NCI-H2107 treated with DMSO at 0.1 percent for 48 hours (cell line): Measurements from ENCODE around the gene OSBPL2.

Source experiments
- DNase-seq: peaks from one replicate; lab custom pipeline; 2025; ENCODE audit not compliant: unreplicated experiment; lab: John Stamatoyannopoulos, UW

Gene OSBPL2

DNA sequence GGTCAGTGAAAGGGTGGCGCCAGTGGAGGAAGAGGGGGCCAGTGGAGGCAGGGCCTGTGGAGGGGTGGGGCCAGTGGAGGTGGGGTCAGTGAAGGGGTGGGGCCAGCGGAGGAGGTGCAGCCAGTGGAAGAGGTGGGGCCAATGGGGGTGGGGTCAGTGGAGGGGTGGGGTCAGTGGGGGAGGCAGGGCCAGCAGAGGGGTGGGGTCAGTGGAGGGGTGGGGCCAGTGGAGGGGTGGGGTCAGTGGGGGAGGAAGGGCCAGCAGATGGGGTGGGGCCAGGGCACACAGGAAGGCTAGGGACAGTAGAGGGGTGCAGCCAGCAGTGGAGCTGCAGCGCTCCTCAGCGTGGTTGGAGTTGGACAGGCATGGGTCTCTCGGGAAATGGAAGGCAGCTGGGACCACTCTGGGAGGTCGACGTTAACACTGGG lies 83.2 kb downstream of the OSBPL2 start:
- no peak for DNase-seq

DNA sequence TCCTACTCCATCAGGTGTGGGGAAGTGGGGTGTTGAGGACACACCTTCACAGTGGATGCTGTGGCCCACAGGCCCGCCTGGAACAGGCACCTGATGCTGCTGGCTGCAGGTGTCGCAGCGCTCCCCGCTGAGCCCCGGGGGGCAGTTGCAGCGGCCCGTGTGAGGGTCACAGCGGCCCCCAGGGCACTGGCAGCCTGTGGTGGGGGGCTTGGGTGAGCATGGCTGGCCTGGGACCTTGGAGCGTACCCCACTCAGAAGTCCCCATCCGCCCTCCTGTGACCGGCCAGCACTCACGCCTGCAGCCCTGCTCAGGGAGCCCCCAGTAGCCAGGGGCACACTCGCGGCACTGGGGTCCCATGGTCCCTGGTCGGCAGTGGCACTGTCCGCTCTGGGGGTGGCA lies 83.7 kb downstream of the OSBPL2 start:
- no peak for DNase-seq

DNA sequence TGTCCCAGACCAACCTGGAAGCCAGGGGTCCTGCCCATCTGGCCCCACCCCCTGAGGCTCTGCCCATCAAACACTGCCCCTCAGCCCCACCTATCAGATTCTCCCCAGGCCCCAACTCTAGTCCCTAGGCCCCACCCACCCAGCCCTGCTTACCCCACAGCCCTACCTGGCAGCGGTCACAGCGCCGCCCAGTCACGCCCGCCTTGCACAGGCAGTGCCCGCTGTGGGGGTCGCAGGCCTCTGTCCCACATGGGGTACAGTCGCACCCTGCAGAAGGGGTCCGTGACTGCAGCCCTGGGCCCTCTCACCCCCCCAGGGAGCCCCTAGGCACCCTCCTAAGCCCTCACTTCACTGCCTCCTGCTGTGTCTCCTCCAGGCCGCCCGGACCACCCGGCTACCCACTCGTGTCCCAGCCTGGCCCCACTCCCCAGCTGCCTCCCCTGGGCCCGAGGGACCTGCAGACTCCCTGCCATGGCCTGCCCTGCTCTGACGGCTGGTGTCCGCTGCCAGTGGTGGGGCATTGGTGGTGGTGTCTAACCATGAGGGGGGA lies 84.2 kb downstream of the OSBPL2 start:
- no peak for DNase-seq

DNA sequence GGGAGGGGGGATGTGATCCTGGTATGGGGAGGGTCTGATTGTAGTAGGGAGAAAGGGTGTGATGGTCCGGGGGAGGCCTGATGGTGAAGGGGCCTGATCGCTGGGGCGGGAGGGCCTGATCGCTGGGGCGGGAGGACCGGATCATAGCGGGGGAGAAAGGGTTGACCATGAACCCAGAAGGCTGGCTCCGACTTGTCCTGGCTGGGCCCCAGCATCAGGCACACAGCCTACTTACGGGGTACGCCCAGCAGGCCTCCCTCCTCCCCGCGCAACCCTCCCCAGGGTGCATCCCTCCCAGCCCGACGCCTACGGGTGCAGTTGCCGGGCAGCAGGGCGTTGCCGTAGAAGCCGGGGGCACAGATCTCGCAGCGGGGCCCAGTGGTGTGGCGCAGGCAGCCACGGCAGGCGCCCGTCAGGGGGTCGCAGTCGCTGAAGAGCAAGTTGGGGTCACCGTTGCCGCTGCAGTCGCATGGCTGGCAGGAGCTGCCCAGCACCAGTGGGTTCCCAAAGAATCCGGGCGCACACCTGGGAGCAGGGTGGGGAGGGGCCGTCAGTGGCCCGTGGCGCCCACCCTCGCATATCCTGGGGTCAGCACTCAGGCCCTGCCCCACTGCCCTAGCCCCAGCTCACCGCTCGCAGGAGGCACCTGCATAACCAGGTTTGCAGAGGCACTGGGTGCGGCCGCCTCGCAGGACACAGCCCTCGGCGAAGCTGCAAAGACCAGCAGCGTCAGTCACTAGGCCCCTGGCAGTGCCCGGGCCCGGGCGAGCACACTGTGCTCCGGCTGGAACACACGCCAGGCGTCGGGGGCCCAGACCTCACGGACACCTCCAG lies 85.0 kb downstream of the OSBPL2 start:
- DNase-seq: no peak

DNA sequence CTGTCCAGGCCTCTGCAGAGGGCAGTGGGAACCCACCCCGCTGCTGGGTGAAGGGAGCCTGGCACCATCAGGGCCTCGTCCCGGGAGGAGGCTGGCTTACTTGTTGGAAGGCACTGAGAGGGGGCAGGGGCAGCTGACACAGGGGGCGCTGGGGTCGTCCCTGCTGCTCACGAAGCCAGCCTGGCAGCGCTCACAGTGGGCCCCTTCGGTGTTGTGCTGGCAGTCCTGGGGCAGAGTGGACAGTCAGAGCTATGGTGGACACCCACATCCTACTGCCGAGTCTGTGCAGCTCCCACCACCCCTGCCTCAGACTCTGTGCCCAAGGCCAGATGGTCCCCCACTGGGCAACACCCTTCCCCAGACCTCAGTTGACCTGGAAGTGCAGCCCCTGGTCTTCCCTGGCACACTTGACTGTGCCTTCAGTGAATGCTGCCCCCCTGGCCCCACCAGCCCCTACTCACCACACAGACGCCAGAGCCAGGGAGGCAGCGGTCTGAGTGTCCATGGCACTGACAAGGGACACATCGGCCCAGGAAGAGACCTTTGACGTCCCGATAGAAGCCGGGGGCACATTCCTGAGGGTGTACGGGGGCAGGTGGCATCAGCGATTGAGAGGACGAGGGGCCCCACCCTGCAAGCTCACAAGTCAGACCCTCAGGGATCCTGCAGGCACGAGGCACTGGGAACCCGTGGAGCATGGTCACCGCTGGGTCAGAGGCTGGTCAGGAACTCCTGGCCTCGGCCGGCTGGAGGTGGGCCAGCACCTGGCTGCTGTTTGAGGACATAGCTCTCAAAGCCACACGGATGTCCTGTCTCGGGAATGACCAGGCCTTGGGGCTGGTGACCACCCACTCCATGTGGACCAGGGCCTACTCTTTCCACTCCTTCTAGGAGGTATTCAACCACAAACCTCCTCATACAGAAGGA lies 85.9 kb downstream of the OSBPL2 start:
- DNase-seq: no peak

DNA sequence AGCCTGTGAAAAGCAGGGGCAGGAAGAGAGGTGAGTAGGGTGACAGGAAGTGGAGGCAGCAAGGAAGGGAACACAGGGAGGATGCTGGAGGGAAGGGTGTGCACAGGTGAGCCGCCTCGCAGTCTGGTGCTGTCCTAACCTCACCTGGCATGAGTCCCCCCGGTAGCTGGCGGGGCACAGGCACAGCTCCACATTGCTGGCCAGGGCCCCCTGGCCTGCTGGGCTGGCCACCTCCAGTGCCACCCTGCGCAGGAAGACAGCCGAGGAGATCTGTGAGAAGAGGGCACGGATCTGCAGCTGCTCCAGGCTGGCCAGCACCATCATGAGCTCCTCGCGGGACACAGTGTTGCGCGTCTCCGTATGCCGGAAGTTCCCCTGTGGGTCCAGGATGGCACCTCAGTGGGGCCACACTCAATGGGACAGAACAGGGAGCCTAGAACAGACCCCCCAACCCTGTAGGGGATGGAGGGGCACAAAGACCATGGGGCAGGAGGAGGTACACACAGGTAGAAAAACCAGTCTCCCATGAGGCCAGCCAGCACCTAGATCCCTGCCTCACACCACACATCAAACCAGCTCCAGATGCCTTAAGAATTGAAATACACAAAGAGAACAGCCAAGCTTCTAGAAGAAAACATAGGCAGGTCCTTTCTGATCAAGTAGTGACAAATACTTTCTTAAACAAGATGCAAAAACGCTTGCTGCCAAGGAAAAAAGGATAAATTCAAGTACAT lies 87.0 kb downstream of the OSBPL2 start:
- no peak for DNase-seq

DNA sequence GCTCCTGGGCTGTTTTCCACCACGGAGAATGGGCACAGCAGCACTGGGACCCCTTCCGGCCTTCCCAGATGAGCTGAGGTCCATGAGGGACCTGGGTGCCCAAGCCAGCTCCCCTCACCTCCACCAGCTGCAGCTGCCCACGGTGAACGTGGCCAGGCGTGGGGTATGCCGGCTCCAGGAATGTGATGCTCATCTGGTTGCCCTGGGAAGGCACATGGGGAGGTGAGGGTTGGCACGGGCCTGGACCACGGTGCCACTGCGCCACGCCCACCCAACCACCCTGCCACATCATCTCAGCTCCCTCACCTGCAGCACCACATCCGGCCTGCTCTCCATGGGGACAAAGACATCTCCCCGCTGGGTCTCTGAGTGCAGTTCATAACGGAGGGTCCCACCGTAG lies 88.2 kb downstream of the OSBPL2 start:
- no peak for DNase-seq

DNA sequence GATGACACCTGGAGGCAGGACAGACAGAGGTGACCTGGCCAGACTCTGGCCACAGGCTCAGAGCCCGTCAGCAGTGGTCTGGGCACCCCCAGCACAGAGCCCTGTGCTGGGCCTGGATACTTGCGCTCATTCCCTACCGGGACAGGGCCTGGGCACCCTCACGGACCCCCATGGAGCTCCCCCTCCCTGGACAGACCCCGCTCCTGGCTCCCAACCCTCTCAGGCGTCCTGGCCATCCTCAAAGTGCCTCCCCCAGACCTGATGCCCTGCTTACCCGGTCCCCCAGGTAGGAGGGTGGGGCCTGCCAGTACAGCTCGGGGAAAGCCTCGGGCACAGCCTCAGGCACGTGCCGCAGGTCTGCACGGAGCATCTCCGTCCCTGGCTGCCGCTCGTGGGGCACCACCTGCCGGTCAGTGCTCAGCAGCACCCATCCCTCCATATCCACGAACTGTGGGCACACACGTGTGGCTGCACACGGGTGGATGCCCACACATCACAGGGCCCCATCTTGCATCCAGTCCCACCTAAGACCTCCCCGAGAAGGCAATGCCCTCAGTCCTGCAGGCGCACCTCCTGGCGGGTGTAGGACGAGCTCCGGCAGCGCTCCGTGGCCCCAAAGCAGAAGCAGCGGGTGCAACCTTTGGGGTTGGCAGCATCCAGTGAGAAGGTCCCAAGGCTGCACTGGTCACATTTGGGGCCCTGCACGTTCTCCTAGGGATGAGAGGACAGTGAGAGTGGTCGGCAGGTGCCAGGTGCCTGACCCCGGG lies 88.8 kb downstream of the OSBPL2 start:
- DNase-seq: no peak

DNA sequence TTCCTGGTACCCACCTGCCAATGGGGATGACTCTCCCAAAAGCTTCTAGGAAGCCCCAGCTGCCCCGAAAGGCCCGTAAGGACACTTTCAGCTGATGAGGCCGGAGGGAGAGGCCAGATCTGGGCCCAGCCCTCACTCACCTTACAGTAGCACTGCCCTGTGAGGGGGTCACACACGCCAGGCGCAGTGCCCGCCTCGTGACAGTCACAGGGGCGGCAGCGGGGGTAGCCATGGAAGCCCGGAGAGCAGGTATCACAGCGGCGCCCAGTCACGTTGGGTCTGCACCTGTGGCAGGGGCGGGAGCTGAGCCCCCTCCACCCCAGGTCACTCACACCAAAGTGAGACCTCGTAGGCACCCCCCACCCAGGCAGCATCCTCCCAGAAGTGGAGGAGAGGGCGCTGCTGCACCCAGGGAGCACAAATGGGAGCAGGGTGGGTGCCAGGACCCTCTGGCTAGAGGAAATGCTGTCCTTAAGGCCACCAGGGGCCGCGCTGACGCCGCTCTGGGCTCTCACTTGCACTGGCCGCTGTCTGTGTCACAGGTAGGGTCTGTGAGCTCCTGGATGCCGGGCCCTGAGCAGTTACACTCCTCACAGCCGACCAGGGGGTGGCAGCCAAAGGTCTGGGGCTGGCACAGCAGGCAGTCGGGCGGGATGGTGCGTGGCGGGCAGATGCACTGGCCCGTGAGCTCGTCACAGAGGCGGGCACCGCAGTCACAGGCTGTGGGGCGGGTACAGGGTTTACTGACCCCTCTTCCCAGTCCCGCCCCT lies 89.6 kb downstream of the OSBPL2 start:
- DNase-seq: no peak

DNA sequence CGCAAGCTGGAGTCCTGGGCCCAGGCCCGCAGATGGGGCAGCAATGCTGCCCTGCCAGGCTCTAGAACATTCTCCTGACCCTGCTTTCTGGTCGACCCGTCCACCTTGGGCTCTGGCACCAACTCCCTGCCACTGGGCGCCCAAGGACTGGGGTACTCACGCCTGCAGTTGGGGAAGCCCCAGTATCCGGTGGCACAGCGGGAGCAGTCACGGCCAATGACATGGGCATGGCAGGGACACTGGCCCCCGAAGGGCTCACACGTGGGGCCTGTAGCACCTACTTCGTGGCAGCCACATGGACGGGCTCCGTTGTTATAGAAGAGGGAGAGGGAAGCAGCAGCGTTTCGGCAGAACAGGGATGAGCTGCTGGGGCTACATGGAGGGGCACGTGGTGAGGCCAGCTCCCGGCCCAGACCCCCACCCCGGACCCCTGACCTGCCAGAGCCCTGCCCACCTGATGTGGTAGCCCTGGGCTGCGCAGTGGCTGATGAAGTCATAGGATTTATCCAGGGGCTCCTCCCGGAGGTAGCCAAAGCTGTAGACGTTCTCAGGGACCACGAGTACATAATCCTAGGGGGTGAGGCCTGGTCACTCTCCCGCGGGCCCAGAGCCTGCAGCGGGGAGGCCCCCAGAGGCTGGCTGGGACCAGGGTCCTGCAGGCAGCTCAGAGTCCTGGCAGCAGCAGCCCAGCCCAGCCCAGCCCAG lies 90.5 kb downstream of the OSBPL2 start:
- no peak for DNase-seq

DNA sequence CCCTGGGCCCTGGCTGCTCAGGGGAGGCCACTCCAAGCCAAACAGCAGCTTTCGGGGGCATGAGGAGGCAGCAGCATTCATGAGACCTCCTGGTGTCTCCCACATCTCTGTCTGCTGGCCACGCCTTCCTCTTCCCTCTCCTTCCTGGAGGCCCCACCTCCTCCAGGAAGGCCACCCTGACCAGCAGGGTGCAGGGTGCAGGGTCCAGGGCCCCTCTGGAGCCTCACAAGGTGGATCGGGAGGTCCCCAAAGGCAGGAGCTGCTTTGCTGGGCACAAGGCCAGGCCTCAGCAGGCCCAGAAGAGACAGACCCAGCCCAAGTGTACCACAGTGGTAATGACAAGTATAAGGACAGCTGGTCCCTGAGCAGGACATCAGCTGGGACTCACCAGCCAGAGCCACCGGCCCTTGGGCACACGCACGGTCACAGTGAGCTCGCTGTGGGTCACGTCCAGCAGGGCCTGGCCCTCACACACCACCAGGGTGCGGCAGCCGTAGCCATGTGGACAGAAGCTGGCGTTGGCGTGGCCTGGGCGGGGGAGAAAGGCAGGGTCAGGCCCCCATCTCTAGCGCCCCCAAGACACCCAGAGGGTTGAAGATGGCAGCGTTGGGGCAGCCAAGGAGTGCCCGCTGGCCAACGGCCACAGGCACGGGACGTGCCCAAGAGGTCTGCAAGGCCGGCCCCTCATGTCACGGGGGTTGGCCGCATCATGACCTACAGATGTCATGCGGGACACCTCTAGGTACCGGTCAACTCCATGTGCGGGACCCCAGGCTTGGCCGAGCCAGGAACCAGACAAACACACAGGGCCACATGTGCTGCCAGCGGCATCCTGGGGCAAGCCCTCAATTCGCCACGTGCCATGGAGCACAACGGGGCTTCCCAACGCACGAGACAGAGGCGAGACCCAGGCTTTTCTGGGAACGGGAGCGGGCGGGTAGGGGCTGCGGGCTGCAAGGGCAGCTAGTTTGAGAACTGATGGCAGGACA lies 91.4 kb downstream of the OSBPL2 start:
- DNase-seq: no peak

DNA sequence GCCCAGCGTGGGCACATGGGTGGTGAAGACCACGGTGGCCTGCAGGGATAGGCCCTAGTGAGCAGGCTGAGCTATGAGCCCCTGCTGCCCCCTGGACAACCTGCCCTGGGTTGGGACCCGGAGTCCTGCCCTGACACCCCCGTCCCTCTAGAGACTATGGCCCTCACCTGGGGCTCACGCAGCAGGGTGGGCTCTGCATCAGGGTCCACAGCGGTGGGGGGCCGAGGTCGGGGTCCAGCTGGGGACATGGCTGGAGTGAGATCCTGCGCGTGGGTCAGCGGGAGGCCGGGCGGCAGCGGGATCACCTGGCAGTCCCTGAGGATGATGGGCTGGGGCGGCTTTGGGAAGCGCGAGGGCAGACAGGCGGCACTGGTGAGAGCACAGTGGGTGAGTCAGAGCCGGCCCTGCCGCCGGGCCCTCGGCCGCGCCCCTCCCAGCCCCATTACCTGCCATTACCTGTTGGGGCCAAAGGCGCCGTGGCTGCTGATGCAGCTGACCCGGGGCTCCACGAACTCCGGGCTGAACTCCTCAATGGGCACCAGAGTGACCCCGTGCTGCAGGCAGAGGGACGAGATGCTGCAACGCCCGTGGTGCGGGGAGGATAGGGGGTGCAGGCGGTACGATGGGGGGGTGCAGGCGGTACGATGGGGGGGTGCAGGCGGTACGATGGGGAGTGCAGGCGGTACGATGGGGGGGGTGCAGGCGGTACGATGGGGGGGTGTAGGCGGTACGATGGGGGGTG lies 92.4 kb downstream of the OSBPL2 start:
- DNase-seq: no peak

DNA sequence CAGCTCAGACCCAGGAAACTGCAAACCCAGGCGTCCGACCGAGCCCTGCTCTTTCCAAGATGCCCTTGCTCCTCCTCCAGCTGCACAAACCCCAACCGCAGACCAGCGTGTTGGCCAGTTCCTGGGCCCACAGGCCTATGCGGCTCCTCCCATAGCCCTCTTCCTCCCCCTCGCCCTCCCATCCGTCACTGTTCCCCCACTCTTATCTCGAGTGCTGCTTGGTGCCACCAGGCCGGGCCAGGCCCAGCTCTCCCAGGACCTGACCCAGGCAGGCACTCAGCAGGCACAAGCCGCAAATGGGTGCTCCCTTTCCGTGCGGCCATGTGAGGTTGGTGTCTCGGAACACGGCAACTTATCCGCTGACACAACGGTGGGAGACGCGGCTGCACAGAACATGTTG lies 93.0 kb downstream of the OSBPL2 start:
- DNase-seq: no peak

DNA sequence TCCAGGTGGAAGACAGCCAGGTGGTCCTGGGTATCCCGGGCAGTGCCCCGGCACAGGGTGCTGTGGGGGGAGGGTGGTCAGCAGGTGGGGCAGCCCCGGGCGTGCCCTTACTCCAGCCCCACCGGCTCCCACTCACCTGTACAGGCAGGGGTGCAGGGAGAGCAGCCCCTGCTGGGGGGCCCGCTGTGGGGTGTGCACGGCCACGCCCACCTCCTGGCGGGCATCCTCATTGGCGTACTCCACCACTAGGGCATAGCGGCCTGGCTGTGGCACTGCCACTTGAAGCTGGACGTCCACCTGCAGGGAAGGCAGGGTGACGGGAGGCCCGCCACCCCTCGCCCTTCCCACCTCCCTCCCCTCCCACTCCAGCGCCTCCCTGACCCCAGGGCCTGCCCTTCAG lies 94.1 kb downstream of the OSBPL2 start:
- no peak for DNase-seq

DNA sequence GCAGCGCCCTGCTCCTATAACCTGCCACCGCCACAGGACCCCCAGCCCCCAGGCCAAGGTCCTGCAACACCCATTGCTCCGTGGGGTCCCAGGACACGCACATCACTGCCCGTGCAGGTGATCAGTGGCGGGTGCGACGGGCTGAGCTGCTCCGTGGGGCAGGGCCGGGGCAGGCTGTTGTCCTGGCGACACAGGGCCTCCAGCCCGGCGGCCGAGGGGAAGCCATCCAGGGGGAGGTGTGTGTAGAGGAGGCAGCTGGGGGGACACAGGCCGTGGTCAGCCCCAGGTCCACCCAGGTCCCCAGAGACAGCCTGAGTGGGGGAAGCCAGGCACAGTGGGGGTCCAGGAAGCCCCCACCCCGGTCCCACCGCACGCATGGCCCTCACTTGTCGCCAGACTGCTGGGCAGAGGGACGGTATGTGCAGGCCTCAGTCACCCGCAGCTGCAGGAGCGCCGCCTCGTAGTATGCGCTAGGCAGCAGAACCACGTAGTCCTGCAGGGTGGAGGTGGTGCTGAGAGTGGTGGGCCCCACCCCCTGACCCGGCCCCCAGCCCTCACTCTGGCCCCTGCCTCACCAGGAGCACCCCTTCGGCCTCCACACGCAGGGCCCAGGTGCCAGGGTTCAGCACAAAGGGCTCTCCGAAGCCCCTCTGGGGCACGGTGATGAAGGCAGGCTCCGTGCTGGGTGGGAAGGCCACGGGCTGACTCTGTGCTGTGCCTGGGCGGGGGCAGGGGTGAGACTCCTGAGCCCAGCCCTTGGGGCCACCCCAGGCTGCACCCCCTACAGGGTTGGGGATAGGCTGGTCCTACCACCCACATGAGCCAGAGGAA lies 94.9 kb downstream of the OSBPL2 start:
- no peak for DNase-seq
